ENCODE results near the gene NUCB1. TPM values are rescaled to one million over a fixed set of nuclear protein-coding genes. Genes with fewer than 3 reads are reported as not detected.

Gene NUCB1
- total RNA-seq, 1 experiment from 2014 or later: 153 TPM

GRCh38 chr19:48872182-48872883 lies 27.8 kb upstream of the NUCB1 start, which contains the start of gene PPP1R15A (continued):
- TF ChIP-seq, protein P1, sequence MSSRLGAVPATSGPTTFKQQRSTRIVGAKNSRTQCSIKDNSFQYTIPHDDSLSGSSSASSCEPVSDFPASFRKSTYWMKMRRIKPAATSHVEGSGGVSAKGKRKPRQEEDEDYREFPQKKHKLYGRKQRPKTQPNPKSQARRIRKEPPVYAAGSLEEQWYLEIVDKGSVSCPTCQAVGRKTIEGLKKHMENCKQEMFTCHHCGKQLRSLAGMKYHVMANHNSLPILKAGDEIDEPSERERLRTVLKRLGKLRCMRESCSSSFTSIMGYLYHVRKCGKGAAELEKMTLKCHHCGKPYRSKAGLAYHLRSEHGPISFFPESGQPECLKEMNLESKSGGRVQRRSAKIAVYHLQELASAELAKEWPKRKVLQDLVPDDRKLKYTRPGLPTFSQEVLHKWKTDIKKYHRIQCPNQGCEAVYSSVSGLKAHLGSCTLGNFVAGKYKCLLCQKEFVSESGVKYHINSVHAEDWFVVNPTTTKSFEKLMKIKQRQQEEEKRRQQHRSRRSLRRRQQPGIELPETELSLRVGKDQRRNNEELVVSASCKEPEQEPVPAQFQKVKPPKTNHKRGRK (CRISPR knock-in tag; IDR thresholded peaks at IDR 0.05; ENCODE audit: borderline replicate concordance): no peak
- TF ChIP-seq, protein P2, sequence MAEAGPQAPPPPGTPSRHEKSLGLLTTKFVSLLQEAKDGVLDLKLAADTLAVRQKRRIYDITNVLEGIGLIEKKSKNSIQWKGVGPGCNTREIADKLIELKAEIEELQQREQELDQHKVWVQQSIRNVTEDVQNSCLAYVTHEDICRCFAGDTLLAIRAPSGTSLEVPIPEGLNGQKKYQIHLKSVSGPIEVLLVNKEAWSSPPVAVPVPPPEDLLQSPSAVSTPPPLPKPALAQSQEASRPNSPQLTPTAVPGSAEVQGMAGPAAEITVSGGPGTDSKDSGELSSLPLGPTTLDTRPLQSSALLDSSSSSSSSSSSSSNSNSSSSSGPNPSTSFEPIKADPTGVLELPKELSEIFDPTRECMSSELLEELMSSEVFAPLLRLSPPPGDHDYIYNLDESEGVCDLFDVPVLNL (CRISPR knock-in tag; IDR thresholded peaks at IDR 0.05; ENCODE audit: borderline replicate concordance, low read depth): no peak
- TF ChIP-seq IRF2 (CRISPR knock-in tag; IDR thresholded peaks at IDR 0.05; ENCODE audit: borderline replicate concordance, low read depth) (no peak), ZNF396 (CRISPR knock-in tag; IDR thresholded peaks at IDR 0.05; ENCODE audit: borderline replicate concordance) (no peak), USF1 (CRISPR knock-in tag; IDR thresholded peaks at IDR 0.05) (peak; percentile 33; the same call in 1 of the 2 replicates), USF2 (CRISPR knock-in tag; IDR thresholded peaks at IDR 0.05) (no peak), ZNF138 (CRISPR knock-in tag; conservative IDR thresholded peaks at IDR 0.05) (no peak), GTF2I (CRISPR knock-in tag; conservative IDR thresholded peaks at IDR 0.05) (no peak), CTCF (IDR thresholded peaks at IDR 0.05) (no peak), ZNF121 (CRISPR knock-in tag; IDR thresholded peaks at IDR 0.05) (no peak)
- TF ChIP-seq, protein P3, sequence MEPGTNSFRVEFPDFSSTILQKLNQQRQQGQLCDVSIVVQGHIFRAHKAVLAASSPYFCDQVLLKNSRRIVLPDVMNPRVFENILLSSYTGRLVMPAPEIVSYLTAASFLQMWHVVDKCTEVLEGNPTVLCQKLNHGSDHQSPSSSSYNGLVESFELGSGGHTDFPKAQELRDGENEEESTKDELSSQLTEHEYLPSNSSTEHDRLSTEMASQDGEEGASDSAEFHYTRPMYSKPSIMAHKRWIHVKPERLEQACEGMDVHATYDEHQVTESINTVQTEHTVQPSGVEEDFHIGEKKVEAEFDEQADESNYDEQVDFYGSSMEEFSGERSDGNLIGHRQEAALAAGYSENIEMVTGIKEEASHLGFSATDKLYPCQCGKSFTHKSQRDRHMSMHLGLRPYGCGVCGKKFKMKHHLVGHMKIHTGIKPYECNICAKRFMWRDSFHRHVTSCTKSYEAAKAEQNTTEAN (CRISPR knock-in tag; IDR thresholded peaks at IDR 0.05): 0 out of 2 replicates have a peak, but pooled peaks have one; percentile 32
- TF ChIP-seq, protein P4, sequence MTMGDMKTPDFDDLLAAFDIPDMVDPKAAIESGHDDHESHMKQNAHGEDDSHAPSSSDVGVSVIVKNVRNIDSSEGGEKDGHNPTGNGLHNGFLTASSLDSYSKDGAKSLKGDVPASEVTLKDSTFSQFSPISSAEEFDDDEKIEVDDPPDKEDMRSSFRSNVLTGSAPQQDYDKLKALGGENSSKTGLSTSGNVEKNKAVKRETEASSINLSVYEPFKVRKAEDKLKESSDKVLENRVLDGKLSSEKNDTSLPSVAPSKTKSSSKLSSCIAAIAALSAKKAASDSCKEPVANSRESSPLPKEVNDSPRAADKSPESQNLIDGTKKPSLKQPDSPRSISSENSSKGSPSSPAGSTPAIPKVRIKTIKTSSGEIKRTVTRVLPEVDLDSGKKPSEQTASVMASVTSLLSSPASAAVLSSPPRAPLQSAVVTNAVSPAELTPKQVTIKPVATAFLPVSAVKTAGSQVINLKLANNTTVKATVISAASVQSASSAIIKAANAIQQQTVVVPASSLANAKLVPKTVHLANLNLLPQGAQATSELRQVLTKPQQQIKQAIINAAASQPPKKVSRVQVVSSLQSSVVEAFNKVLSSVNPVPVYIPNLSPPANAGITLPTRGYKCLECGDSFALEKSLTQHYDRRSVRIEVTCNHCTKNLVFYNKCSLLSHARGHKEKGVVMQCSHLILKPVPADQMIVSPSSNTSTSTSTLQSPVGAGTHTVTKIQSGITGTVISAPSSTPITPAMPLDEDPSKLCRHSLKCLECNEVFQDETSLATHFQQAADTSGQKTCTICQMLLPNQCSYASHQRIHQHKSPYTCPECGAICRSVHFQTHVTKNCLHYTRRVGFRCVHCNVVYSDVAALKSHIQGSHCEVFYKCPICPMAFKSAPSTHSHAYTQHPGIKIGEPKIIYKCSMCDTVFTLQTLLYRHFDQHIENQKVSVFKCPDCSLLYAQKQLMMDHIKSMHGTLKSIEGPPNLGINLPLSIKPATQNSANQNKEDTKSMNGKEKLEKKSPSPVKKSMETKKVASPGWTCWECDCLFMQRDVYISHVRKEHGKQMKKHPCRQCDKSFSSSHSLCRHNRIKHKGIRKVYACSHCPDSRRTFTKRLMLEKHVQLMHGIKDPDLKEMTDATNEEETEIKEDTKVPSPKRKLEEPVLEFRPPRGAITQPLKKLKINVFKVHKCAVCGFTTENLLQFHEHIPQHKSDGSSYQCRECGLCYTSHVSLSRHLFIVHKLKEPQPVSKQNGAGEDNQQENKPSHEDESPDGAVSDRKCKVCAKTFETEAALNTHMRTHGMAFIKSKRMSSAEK (CRISPR knock-in tag; IDR thresholded peaks at IDR 0.05; ENCODE audit: borderline replicate concordance): no peak

All from WTC11 (cell line).